GM23338 (cell line): ENCODE measurements around the gene SLC5A6. TPM values are rescaled to one million over a fixed set of nuclear protein-coding genes. Genes with fewer than 3 reads are reported as not detected.

Experiments used
- ATAC-seq: fragments of 200-7000 bp; cut with Tn5 transposase; 3 replicates; pipeline ENCODE4 v1.9.1; 2020
- DNase-seq: peaks from one replicate; pipeline ENCODE4 v3.0.0-alpha.2; 2015; ENCODE audit warnings: low spot score
- H2AFZ ChIP-seq: fragments of 200-600 bp; sonication (generic); 2 replicates; pipeline ENCODE4 v1.8.0; 2016; ENCODE audit warnings: antibody characterized with exemption, mild to moderate bottlenecking, moderate library complexity
- H3F3A ChIP-seq: fragments of 200-600 bp; sonication (generic); replicated peaks from 2 replicates; pipeline ENCODE4 v1.8.0; 2017; ENCODE audit warnings: antibody characterized with exemption, mixed run types, low read depth
- H3K27ac ChIP-seq: fragments of 200-600 bp; sonication (generic); 2 replicates; pipeline ENCODE4 v1.6.1; 2016; ENCODE audit warnings: low read depth
- H3K27me3 ChIP-seq: fragments of 200-600 bp; sonication (generic); 2 replicates; pipeline ENCODE4 v1.8.0; 2016; ENCODE audit warnings: mild to moderate bottlenecking, mixed run types, moderate library complexity; ENCODE audit not compliant: insufficient read depth
- H3K36me3 ChIP-seq: fragments of 200-600 bp; sonication (generic); 2 replicates; pipeline ENCODE4 v1.8.0; 2016; ENCODE audit warnings: mild to moderate bottlenecking; ENCODE audit not compliant: insufficient read depth
- H3K4me1 ChIP-seq: fragments of 200-600 bp; sonication (generic); 2 replicates; pipeline ENCODE4 v1.8.0; 2016; ENCODE audit warnings: mild to moderate bottlenecking, moderate library complexity; ENCODE audit not compliant: insufficient read depth
- H3K4me2 ChIP-seq: fragments of 200-600 bp; sonication (generic); 2 replicates; pipeline ENCODE4 v1.7.1; 2017; ENCODE audit warnings: mixed run types
- H3K4me3 ChIP-seq: fragments of 200-600 bp; sonication (generic); 2 replicates; pipeline ENCODE4 v1.6.1; 2016; ENCODE audit warnings: mixed run types
- H3K79me2 ChIP-seq: fragments of 200-600 bp; sonication (generic); replicated peaks from 2 replicates; pipeline ENCODE4 v1.8.0; 2017; ENCODE audit warnings: mild to moderate bottlenecking; ENCODE audit not compliant: insufficient read depth
- H3K9me2 ChIP-seq: fragments of 200-600 bp; sonication (generic); 2 replicates; pipeline ENCODE4 v1.8.0; 2017; ENCODE audit not compliant: insufficient read depth
- H4K20me1 ChIP-seq: fragments of 200-600 bp; sonication (generic); replicated peaks from 2 replicates; pipeline ENCODE4 v1.8.0; 2017; ENCODE audit warnings: mild to moderate bottlenecking; ENCODE audit not compliant: insufficient read depth
- H3K27ac Mint-ChIP-seq: 2 replicates; pipeline ENCODE4 v1.8.0; 2020; ENCODE audit warnings: inconsistent platforms, mild to moderate bottlenecking, moderate library complexity, mixed read lengths
- H3K27me3 Mint-ChIP-seq: 3 replicates; pipeline ENCODE4 v1.8.0; 2022; ENCODE audit warnings: low read depth, mild to moderate bottlenecking, moderate library complexity, mixed read lengths, inconsistent platforms; ENCODE audit not compliant: insufficient read depth, poor library complexity
- H3K36me3 Mint-ChIP-seq: 3 replicates; pipeline ENCODE4 v1.8.0; 2021; ENCODE audit warnings: low read depth, mild to moderate bottlenecking, inconsistent platforms, moderate library complexity, mixed read lengths
- H3K4me1 Mint-ChIP-seq: 3 replicates; pipeline ENCODE4 v1.8.0; 2020; ENCODE audit warnings: mild to moderate bottlenecking, inconsistent platforms, mixed read lengths
- H3K4me3 Mint-ChIP-seq: 3 replicates; pipeline ENCODE4 v1.8.0; 2021; ENCODE audit warnings: moderate library complexity, mild to moderate bottlenecking, inconsistent platforms, mixed read lengths
- H3K9me3 Mint-ChIP-seq: 3 replicates; pipeline ENCODE4 v1.8.0; 2020; ENCODE audit warnings: moderate library complexity, mild to moderate bottlenecking, inconsistent platforms, mixed read lengths
- EZH2phosphoT487 ChIP-seq: fragments of 200-600 bp; sonication (generic); IDR thresholded peaks from one replicate; pipeline ENCODE4 v1.8.1; 2018; ENCODE audit warnings: antibody characterized with exemption; ENCODE audit not compliant: unreplicated experiment
- JUNB ChIP-seq: IDR thresholded peaks from one replicate; pipeline ENCODE4 v1.6.1; 2016; ENCODE audit warnings: antibody characterized with exemption; ENCODE audit not compliant: unreplicated experiment
- NANOG ChIP-seq: IDR thresholded peaks from 2 replicates; pipeline ENCODE4 v1.6.1; 2016; ENCODE audit warnings: antibody characterized with exemption, borderline replicate concordance
- POLR2AphosphoS5 ChIP-seq: IDR thresholded peaks from 2 replicates; pipeline ENCODE4 v1.6.1; 2016; ENCODE audit warnings: antibody characterized with exemption, low read depth
- REST ChIP-seq: IDR thresholded peaks from one replicate; pipeline ENCODE4 v1.6.1; 2018; ENCODE audit warnings: antibody characterized with exemption; ENCODE audit not compliant: unreplicated experiment
- STAT1 ChIP-seq: IDR thresholded peaks from one replicate; pipeline ENCODE4 v1.6.1; 2016; ENCODE audit warnings: antibody characterized with exemption; ENCODE audit not compliant: unreplicated experiment
- ZNF331 ChIP-seq: fragments of 250-450 bp; sonication (Bioruptor Pico); IDR thresholded peaks from 2 replicates; pipeline ENCODE4 v1.5.0; 2020; ENCODE audit warnings: low read depth, mild to moderate bottlenecking, moderate library complexity
- polyA plus RNA-seq: library from polyadenylated mRNA; unstranded; fragments of >200 nt; fragmentation: Nextera tagmentation; extraction: Ambion mirVana; gene quantifications from 2 replicates; pipeline ENCODE4 v1.2.1, GENCODE V29; 2016
- total RNA-seq: library from RNA; depleted of rRNA; stranded (reverse); fragments of >200 nt; shearing (Covaris generic); gene quantifications from 2 replicates; pipeline ENCODE4 v1.2.3, GENCODE V29; 2014
- TF ChIP-seq, protein P1 (sequence below): fragments of 250-450 bp; sonication (Bioruptor Pico); IDR thresholded peaks from 2 replicates; pipeline ENCODE4 v1.5.0; 2020; ENCODE audit warnings: mild to moderate bottlenecking, moderate library complexity
- TF ChIP-seq, protein P2 (sequence below), 2 experiments: fragments of 200-600 bp in 1 of 2; sonication (generic) in 1 of 2; conservative IDR thresholded peaks; 2 replicates each; pipeline versions ENCODE4 v1.5.1 to v1.6.1; 2016 to 2017; ENCODE audit warnings: antibody characterized with exemption in 2 of 2, low read depth in 2 of 2, mild to moderate bottlenecking in 2 of 2, moderate library complexity in 1 of 2

Gene SLC5A6
- total and polyA plus RNA-seq, 2 experiments from 2014 or later = 44.3 to 153 TPM

DNA sequence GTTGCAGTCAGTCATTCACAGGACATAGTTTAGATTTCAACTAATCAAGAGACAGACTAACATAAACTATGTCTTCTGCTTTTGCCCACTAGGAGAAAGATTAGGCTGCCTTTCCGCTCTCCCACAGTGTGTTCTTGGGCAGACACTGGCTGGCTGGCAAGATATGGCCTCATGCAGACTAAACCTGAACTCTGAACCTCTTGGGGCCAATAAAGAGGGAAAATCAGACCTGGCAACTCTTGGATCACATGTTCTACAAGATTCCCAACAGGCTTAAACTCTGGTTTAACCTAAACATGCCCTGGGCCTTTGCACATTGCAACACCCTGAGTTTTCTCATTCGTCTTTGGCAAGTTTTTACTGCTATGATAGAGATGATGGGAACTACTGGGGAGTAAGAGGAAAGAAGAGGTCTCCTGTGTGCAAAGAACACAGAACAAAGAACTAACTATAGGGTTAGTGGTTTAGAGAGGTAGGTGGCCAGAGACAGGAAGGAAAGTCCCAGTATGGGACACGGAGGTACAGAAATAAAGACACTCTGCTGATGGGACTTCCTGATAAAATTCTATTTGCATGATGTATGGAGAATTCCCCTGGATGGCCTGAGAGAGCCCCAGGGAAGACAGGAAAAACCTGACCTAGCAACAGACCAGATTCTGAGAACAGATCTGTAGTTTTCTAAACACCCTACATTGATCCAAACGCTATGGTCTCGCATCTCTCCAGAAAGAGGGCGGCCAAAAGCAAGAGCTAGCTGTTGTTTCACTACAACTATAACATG lies 2.3 kb downstream of the SLC5A6 start (continued):
- TF ChIP-seq, protein P1, sequence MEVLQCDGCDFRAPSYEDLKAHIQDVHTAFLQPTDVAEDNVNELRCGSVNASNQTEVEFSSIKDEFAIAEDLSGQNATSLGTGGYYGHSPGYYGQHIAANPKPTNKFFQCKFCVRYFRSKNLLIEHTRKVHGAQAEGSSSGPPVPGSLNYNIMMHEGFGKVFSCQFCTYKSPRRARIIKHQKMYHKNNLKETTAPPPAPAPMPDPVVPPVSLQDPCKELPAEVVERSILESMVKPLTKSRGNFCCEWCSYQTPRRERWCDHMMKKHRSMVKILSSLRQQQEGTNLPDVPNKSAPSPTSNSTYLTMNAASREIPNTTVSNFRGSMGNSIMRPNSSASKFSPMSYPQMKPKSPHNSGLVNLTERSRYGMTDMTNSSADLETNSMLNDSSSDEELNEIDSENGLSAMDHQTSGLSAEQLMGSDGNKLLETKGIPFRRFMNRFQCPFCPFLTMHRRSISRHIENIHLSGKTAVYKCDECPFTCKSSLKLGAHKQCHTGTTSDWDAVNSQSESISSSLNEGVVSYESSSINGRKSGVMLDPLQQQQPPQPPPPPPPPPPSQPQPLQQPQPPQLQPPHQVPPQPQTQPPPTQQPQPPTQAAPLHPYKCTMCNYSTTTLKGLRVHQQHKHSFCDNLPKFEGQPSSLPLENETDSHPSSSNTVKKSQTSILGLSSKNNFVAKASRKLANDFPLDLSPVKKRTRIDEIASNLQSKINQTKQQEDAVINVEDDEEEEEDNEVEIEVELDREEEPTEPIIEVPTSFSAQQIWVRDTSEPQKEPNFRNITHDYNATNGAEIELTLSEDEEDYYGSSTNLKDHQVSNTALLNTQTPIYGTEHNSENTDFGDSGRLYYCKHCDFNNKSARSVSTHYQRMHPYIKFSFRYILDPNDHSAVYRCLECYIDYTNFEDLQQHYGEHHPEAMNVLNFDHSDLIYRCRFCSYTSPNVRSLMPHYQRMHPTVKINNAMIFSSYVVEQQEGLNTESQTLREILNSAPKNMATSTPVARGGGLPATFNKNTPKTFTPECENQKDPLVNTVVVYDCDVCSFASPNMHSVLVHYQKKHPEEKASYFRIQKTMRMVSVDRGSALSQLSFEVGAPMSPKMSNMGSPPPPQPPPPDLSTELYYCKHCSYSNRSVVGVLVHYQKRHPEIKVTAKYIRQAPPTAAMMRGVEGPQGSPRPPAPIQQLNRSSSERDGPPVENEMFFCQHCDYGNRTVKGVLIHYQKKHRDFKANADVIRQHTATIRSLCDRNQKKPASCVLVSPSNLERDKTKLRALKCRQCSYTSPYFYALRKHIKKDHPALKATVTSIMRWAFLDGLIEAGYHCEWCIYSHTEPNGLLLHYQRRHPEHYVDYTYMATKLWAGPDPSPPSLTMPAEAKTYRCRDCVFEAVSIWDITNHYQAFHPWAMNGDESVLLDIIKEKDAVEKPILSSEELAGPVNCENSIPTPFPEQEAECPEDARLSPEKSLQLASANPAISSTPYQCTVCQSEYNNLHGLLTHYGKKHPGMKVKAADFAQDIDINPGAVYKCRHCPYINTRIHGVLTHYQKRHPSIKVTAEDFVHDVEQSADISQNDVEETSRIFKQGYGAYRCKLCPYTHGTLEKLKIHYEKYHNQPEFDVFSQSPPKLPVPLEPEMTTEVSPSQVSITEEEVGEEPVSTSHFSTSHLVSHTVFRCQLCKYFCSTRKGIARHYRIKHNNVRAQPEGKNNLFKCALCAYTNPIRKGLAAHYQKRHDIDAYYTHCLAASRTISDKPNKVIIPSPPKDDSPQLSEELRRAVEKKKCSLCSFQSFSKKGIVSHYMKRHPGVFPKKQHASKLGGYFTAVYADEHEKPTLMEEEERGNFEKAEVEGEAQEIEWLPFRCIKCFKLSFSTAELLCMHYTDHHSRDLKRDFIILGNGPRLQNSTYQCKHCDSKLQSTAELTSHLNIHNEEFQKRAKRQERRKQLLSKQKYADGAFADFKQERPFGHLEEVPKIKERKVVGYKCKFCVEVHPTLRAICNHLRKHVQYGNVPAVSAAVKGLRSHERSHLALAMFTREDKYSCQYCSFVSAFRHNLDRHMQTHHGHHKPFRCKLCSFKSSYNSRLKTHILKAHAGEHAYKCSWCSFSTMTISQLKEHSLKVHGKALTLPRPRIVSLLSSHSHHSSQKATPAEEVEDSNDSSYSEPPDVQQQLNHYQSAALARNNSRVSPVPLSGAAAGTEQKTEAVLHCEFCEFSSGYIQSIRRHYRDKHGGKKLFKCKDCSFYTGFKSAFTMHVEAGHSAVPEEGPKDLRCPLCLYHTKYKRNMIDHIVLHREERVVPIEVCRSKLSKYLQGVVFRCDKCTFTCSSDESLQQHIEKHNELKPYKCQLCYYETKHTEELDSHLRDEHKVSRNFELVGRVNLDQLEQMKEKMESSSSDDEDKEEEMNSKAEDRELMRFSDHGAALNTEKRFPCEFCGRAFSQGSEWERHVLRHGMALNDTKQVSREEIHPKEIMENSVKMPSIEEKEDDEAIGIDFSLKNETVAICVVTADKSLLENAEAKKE (CRISPR knock-in tag) = no peak
- TF ChIP-seq, protein P2, sequence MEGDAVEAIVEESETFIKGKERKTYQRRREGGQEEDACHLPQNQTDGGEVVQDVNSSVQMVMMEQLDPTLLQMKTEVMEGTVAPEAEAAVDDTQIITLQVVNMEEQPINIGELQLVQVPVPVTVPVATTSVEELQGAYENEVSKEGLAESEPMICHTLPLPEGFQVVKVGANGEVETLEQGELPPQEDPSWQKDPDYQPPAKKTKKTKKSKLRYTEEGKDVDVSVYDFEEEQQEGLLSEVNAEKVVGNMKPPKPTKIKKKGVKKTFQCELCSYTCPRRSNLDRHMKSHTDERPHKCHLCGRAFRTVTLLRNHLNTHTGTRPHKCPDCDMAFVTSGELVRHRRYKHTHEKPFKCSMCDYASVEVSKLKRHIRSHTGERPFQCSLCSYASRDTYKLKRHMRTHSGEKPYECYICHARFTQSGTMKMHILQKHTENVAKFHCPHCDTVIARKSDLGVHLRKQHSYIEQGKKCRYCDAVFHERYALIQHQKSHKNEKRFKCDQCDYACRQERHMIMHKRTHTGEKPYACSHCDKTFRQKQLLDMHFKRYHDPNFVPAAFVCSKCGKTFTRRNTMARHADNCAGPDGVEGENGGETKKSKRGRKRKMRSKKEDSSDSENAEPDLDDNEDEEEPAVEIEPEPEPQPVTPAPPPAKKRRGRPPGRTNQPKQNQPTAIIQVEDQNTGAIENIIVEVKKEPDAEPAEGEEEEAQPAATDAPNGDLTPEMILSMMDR (conservative IDR thresholded peaks at IDR 0.05; ENCODE audit: low read depth in 2 of 2) = no peak

- H3K27ac Mint-ChIP-seq = no peak overlapping the region
- Histone ChIP-seq H3K27ac (no peak overlapping the region), H3K4me2 (0 out of 2 replicates have a peak overlapping the region, but pooled peaks have one; percentile 49), H3K79me2 (peaks cover 34% of the 10 kb centered on the region), H2AFZ (no peak overlapping the region), H3K4me1 (peaks cover 6% of the 10 kb centered on the region; the same call in 1 of the 2 replicates), H3F3A (peaks cover 4% of the 10 kb centered on the region; the same call in 1 of the 2 replicates), H3K27me3 (no peaks in the 10 kb centered on the region), H3K36me3 (peaks cover 42% of the 10 kb centered on the region), H4K20me1 (peaks cover 16% of the 10 kb centered on the region), H3K9me2 (no peaks in the 10 kb centered on the region), H3K4me3 (no peak overlapping the region)
- H3K9me3 Mint-ChIP-seq = no peaks in the 10 kb centered on the region; the same call in 2 of the 3 replicates
- H3K36me3 Mint-ChIP-seq = peaks cover 67% of the 10 kb centered on the region
- no peak for DNase-seq
- peaks cover 21% of the 10 kb centered on the region for H3K4me1 Mint-ChIP-seq
- ATAC-seq = no peak
- peaks cover 9% of the 10 kb centered on the region for H3K27me3 Mint-ChIP-seq
- H3K4me3 Mint-ChIP-seq = no peak overlapping the region; the same call in 2 of the 3 replicates
- no peak for TF ChIP-seq NANOG
- TF ChIP-seq ZNF331 = no peak
- no peak for TF ChIP-seq STAT1
- TF ChIP-seq, protein P2 (conservative IDR thresholded peaks at IDR 0.05; ENCODE audit: low read depth in 2 of 2) = no peak
- no peak for TF ChIP-seq EZH2phosphoT487
- TF ChIP-seq JUNB = no peak
- TF ChIP-seq REST = no peak
- no peak for TF ChIP-seq POLR2AphosphoS5
These were observed 3.5 kb downstream of the SLC5A6 start for GRCh38 chr2:27208486-27209050.
